Vagina (tissue), 2 donors: ENCODE measurements around the gene PBRM1.

ENCODE experiments used
- CTCF ChIP-seq, 3 experiments: fragments of 450-650 bp in 2 of 3; fragments of 200-600 bp in 1 of 3; sonication (generic) in 1 of 3; IDR thresholded peaks; one replicate each; pipeline ENCODE4 v1.5.1; 2017 to 2019; ENCODE audit warnings: antibody characterized with exemption in 3 of 3, mild to moderate bottlenecking in 2 of 3, moderate library complexity in 2 of 3
- POLR2A ChIP-seq, 2 donors: fragments of 450-650 bp; IDR thresholded peaks; one replicate each; pipeline ENCODE4 v1.6.1; 2017; ENCODE audit warnings: antibody characterized with exemption in 2 of 2, mild to moderate bottlenecking in 2 of 2, moderate library complexity in 2 of 2
- POLR2AphosphoS5 ChIP-seq, 2 donors: sonication (generic); formaldehyde crosslinking; IDR thresholded peaks; one replicate each; pipeline ENCODE4 v1.9.0; 2017; ENCODE audit warnings: antibody characterized with exemption in 2 of 2, mild to moderate bottlenecking in 2 of 2, low read depth in 1 of 2; ENCODE audit not compliant: insufficient read depth in 1 of 2

GRCh38 chr3:52712291-52713212 lies 26.8 kb upstream of the PBRM1 start:
- no peak for TF ChIP-seq POLR2AphosphoS5 (IDR thresholded peaks at IDR 0.05; ENCODE audit: insufficient read depth in 1 of 2, low read depth in 1 of 2)
- no peak for TF ChIP-seq CTCF (IDR thresholded peaks at IDR 0.05)
- no peak for TF ChIP-seq POLR2A (IDR thresholded peaks at IDR 0.05)
